OCI-LY1 (cell line): ENCODE data around the gene CASZ1.

Experiments used
- EZH2 ChIP-seq: fragments of 200-600 bp; sonication (generic), shearing (Covaris generic); IDR thresholded peaks from 2 replicates; pipeline ENCODE4 v1.8.0; 2017; ENCODE audit warnings: borderline replicate concordance, mixed run types, mild to moderate bottlenecking, antibody characterized with exemption, low read length, moderate library complexity, mixed read lengths
- TF ChIP-seq, protein P1 (sequence below): fragments of 200-600 bp; sonication (generic), shearing (Covaris generic); IDR thresholded peaks from 2 replicates; pipeline ENCODE4 v1.5.1; 2017; ENCODE audit warnings: mild to moderate bottlenecking, antibody characterized with exemption, low read length, moderate library complexity, mixed read lengths

DNA sequence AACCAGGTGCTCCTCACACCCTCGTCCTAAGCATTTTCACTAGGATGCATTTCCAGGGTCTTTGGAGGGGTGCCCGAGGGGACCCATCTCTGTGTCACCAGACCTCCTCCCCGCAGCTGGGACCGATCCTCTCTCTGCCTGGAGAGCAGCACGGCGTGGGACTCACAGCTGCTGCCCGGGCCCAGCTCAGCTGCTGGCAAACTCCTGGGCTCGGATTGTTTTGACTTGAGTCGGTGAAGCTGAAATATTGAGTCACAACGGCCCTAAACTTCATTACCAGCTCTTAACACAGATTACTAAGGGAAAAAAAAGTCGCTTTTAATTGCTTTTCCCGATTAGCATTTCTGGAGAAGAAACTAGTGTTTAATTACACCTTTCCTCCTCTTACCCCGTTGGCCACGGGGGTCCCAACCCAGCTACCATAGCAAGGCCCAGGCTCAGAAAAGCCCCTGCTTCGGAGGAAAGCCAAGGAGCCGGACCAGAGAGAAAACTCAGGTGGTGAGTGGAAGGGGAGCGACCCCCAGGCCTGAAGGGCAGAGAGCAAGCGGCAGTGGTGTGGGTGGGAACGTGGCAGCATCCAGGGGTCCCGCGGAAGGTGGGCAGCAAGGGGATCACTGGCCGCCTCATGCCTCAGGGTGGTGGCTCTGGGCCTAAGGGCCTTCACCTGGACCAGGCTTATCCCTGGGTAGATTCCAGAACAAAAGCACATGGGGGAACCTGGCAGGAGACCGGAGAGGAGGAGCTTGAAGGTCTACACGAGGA, 41.7 kb downstream of the CASZ1 start:
- TF ChIP-seq, protein P1, sequence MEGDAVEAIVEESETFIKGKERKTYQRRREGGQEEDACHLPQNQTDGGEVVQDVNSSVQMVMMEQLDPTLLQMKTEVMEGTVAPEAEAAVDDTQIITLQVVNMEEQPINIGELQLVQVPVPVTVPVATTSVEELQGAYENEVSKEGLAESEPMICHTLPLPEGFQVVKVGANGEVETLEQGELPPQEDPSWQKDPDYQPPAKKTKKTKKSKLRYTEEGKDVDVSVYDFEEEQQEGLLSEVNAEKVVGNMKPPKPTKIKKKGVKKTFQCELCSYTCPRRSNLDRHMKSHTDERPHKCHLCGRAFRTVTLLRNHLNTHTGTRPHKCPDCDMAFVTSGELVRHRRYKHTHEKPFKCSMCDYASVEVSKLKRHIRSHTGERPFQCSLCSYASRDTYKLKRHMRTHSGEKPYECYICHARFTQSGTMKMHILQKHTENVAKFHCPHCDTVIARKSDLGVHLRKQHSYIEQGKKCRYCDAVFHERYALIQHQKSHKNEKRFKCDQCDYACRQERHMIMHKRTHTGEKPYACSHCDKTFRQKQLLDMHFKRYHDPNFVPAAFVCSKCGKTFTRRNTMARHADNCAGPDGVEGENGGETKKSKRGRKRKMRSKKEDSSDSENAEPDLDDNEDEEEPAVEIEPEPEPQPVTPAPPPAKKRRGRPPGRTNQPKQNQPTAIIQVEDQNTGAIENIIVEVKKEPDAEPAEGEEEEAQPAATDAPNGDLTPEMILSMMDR: no peak
- no peak for TF ChIP-seq EZH2
